NB4 (cell line): ENCODE measurements around the gene TM9SF2.

Experiments used
- POLR2A ChIP-seq: IDR thresholded peaks from 2 replicates; pipeline ENCODE4 v1.6.1; 2011; ENCODE audit warnings: mild to moderate bottlenecking; ENCODE audit not compliant: insufficient read length; ENCODE audit errors: extremely low read depth
- TF ChIP-seq, protein P1 (sequence below): IDR thresholded peaks from one replicate; pipeline ENCODE4 v1.5.1; 2012; ENCODE audit warnings: low read depth, low read length

DNA sequence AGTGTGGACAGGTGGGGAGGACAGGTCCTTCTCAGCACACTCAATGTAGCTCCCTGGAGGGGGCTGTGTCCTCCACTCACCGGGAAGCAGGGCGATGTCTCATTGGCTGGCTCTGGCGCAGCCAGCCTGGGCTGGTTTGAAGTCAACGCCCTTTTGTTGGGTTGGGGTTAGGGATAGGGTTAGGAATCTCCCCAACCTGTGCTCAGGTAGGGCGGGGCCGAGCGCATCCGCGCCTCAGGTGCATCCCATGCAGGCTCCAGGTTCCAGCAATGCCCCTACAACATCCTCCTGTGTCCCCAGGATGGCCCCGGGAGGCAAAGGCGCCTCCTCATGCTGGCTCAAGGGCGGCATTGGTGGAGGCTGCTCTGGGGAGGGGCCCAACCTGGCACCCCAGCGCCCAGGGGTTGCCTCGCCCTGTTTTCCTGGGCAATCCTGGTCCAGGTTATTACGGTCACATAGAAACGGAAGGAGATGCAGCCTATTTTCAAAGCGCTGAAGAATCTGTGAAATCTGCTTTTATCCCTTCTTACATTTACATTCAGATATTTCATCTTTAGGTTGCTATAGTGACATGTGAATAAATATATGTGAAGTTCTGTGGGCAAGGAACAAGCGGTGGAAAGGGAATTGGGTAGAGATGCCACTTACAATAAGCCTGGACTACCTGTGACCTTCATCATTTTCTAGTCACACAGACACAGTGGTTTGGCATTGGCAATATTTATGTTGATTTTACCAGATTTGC is 74.3 kb downstream of the TM9SF2 start:
- TF ChIP-seq, protein P1, sequence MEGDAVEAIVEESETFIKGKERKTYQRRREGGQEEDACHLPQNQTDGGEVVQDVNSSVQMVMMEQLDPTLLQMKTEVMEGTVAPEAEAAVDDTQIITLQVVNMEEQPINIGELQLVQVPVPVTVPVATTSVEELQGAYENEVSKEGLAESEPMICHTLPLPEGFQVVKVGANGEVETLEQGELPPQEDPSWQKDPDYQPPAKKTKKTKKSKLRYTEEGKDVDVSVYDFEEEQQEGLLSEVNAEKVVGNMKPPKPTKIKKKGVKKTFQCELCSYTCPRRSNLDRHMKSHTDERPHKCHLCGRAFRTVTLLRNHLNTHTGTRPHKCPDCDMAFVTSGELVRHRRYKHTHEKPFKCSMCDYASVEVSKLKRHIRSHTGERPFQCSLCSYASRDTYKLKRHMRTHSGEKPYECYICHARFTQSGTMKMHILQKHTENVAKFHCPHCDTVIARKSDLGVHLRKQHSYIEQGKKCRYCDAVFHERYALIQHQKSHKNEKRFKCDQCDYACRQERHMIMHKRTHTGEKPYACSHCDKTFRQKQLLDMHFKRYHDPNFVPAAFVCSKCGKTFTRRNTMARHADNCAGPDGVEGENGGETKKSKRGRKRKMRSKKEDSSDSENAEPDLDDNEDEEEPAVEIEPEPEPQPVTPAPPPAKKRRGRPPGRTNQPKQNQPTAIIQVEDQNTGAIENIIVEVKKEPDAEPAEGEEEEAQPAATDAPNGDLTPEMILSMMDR: no peak
- TF ChIP-seq POLR2A: no peak
